Large intestine (tissue), 3 donors: ENCODE measurements around the gene GPATCH2L. TPM values are rescaled to one million over a fixed set of nuclear protein-coding genes. Genes with fewer than 3 reads are reported as not detected.
A peak's percentile ranks its signal among the peaks of the same experiment; 100 is the strongest.

Experiments
- DNase-seq, 2 donors: peaks; one replicate each; pipeline versions ENCODE4 v3.0.0 to v3.0.0-alpha.2; 2013
- H3K27ac ChIP-seq: one replicate; pipeline ENCODE4 v1.5.1; 2013; ENCODE audit warnings: low read length
- H3K27me3 ChIP-seq: 2 replicates; pipeline ENCODE4 v1.6.1; 2013; ENCODE audit warnings: low read length; ENCODE audit not compliant: control insufficient read depth, insufficient read depth
- H3K36me3 ChIP-seq: 2 replicates; pipeline ENCODE4 v1.6.1; 2013; ENCODE audit warnings: low read length; ENCODE audit not compliant: control insufficient read depth, insufficient read depth
- H3K4me1 ChIP-seq: one replicate; pipeline ENCODE4 v1.6.1; 2013; ENCODE audit warnings: low read length; ENCODE audit not compliant: control insufficient read depth, insufficient read depth
- H3K4me3 ChIP-seq: one replicate; pipeline ENCODE4 v1.5.1; 2013; ENCODE audit warnings: low read length
- H3K9me3 ChIP-seq: one replicate; pipeline ENCODE4 v1.6.1; 2013; ENCODE audit warnings: mild to moderate bottlenecking, low read depth, low read length, moderate library complexity; ENCODE audit not compliant: control insufficient read depth
- WGBS: methylation state at CpG from one replicate; pipeline ENCODE4 v1.1.5; 2013; ENCODE audit warnings: low lambda C conversion rate; ENCODE audit not compliant: insufficient coverage; 5-methylcytosine and 5-hydroxymethylcytosine counted together
- polyA plus RNA-seq: library from polyadenylated mRNA; unstranded; fragments of 120-200 nt; gene quantifications from one replicate; pipeline ENCODE4 v1.2.1, GENCODE V29; 2013

Gene GPATCH2L
- polyA plus RNA-seq, 1 donor = 25.2 TPM

DNA sequence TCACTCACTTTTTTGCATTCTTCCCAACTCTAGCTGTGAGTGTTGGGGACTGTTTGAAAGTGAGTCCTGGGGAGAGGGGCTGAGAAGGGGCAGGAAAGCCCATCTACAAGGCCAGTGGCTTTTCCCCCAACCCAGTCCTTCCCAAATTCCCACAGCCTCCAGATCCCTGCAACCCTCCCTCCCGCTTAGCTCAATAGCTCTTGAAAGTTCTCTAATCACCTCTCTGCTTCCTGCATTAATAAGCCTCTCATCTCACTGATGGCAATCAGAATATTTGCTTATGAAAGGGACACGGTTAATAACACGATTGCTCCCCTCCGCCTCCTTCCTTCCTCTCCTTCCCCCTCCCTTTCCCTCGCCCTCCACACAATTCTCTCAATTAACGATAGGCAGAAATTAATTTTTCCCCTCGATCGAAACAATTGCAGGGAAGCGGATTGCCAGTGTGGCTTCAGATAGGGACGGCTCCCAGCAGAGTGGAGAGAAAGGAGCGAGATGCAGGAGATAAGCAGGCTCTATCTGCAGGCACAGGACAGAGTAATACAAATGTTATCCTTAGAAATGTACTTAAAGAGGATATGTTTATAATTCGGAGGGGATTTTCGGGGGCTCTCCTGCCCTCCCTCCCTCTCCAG lies 15.1 kb upstream of the GPATCH2L start:
- DNase-seq = no peak
- H3K27me3 ChIP-seq = peaks cover 83% of the 10 kb centered on the region
- H3K9me3 ChIP-seq = no peaks in the 10 kb centered on the region
- H3K4me3 ChIP-seq = no peak overlapping the region
- H3K4me1 ChIP-seq = no peaks in the 10 kb centered on the region
- WGBS = 0% methylated on average over 2 of the region's 13 CpGs
- H3K36me3 ChIP-seq = no peaks in the 10 kb centered on the region
- no peak overlapping the region for H3K27ac ChIP-seq

DNA sequence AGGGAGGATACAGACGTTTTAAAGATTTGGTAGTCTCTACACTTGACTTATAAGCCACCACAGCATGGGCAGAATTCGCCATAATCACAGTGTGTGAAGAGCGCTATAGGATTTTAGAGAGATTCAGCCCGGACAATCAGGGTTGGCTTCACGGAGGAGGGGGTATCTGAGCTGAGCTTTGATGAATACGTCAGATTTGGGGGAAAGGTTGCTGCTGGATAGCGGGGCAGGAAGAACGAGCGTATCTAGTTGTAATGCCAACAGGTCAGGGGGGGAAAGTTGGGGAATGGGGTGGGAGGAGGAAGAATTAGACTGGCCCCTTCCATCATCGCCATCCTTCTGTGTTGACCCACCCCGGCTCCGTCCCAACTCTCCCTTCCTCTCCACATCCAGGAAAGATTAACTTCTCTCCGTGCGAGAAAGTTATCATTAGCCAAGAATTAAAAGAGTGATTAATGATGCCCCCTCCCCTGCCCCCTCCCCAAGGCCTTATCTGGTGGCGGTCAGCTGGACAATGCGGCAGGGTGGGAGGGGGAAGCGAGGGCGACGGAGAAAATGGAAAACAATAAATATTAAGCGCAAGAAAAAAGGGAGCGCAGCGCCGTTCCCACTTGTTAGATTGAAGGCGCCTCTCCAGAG lies 13.5 kb upstream of the GPATCH2L start:
- Histone ChIP-seq H3K36me3 (no peaks in the 10 kb centered on the region), H3K27ac (no peak overlapping the region), H3K9me3 (no peaks in the 10 kb centered on the region), H3K4me3 (no peak overlapping the region), H3K27me3 (peaks cover 68% of the 10 kb centered on the region), H3K4me1 (no peaks in the 10 kb centered on the region)
- no CpG with 5 or more reads among the region's 24 CpGs for WGBS
- no peak for DNase-seq

DNA sequence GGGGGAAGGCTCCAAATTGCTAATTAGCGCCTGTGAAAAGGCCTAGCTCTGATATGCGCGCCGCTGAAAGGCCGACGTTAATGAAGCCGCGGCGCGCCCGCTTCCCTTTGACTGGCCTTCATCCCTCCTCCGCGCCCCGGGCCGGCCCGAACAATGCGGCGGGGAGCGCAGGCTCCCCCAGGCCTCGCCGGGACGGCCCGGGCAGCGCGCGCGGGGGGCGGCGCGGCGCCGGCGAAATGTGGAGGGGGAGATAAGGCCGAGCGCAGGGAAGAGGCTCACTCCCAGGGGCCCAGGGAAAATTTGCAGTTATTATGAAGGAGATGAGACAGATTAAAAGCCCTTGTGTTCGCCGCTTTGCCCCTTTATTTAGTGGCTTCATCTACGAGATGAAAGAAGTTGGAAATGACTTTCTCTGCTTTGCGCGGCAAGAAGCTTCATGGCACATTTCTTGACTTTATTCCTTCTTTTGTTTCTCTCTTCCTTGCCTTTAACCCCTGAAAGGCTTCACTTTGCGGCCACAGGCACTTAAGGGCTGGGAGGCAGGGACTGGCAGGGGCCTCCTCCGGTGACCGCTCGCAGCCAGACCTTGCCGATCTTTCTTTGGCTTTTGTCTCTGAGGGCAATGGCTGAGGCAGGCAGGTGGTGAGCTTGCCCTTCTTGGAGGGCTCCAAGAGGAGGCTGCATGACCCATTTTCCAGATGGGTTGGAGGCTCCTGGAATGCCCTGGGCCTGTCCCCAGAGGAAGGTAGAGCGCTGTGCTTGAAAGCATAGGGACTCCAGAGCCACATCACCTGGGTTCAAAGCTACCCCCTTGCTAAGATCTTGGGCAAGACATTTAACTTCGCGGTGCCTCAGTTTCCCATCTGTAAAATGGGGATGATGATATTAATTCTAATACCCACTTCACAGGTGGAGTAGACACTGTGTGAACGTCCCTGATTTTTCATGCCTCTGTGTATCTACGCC lies 12.7 kb upstream of the GPATCH2L start:
- Histone ChIP-seq H3K27ac (no peak overlapping the region), H3K4me3 (no peak overlapping the region), H3K4me1 (no peaks in the 10 kb centered on the region), H3K36me3 (no peaks in the 10 kb centered on the region), H3K9me3 (no peaks in the 10 kb centered on the region), H3K27me3 (peaks cover 60% of the 10 kb centered on the region)
- no peak for DNase-seq
- WGBS = 0% methylated on average over 4 of the region's 50 CpGs

DNA sequence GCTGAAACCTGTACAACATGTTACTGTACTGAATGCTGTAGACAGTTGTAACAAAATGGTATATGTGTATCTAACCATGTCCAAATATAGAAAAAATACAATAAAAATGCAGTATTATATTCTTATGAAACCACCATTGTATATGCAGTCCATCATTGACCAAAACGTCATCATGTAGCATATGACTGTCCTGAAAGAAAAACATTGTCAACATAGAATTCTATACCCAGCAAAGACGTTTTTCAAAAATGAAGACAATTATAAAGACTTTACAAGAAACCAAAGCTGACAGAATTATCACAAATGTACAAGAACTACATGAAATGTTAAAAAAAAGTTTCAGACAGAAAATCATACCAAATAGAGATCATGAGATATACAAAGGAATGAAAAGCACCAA lies 8.1 kb upstream of the GPATCH2L start:
- Histone ChIP-seq H3K4me1 (no peaks in the 10 kb centered on the region), H3K27me3 (peaks cover 33% of the 10 kb centered on the region), H3K9me3 (no peaks in the 10 kb centered on the region), H3K27ac (no peak overlapping the region), H3K4me3 (no peak overlapping the region), H3K36me3 (no peaks in the 10 kb centered on the region)
- WGBS = 100% methylated on average over 1 of the region's 2 CpGs
- DNase-seq = no peak

DNA sequence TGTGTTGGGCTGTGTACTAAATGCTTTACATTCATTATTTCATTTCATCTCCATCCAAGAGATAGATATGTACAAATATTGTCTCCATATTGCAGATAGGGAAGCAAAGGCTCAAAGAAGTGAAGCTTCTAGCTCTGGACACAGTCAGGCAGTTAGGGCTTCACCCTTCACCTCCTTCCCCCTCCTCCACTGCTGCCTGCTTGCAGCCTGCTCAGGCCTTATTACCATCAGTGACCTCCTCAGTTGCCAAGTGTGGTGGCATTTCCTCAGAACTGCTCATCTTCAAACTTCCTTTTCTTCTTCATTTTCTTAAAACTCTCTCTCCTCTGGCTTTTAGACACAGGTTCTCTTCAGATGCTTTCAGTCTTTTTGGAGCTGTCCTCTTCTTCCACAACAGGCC lies 4.7 kb upstream of the GPATCH2L start:
- no peak for DNase-seq
- H3K9me3 ChIP-seq = peaks cover 5% of the 10 kb centered on the region
- no peaks in the 10 kb centered on the region for H3K4me1 ChIP-seq

DNA sequence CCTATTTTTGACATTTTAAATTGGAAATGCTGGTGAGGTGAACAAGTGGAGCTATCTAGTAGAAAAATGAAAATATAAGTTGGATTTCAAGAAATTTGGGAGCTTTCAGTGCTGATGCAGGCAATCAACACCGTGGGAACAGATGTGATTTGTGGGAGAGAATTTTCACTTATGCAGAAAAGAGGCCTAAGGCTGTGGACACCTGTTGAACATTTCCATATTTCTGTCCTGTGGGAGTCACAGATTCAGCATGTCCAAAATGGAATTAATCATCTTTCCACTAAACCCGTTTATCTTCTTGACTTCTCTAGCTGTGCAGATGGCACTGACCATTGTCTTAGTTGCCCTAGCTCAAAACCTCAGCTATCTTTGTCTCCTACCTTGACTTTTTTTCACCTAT lies 2.5 kb upstream of the GPATCH2L start:
- H3K4me1 ChIP-seq = peaks cover 2% of the 10 kb centered on the region
- 91% methylated on average over 1 of the region's 2 CpGs for WGBS

More for the DNA sequence above, 4.7 kb upstream of the GPATCH2L start:
- Histone ChIP-seq H3K36me3 (no peaks in the 10 kb centered on the region), H3K4me3 (no peak overlapping the region), H3K27me3 (peaks cover 19% of the 10 kb centered on the region), H3K27ac (no peak overlapping the region)

DNA sequence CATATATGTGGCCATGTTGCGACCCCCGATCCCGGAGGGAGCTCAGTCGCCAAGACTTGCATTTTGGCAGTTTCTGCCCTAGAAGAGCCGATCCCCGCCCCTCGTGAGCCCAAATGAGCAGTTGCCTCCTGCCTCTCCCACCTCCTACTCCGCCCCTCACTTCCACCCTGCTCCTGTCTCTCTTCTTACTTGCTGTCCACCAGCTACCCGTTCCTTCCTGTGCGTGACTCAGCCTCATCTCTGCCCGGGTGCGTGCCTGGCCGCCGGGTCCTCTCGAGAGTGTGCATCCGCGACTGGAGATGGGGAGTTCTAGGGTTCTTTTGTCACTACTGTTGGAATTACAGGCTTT lies 585 bp downstream of the GPATCH2L start:
- Histone ChIP-seq H3K9me3 (peaks cover 6% of the 10 kb centered on the region), H3K27ac (peak overlapping the region; percentile 84), H3K27me3 (peaks cover 8% of the 10 kb centered on the region), H3K4me3 (peak overlapping the region; percentile 100), H3K36me3 (peaks cover 22% of the 10 kb centered on the region), H3K4me1 (peaks cover 4% of the 10 kb centered on the region)
- peak; percentile 51 to 76 for DNase-seq
- WGBS = no CpG with 5 or more reads among the region's 17 CpGs

More for the DNA sequence above, 2.5 kb upstream of the GPATCH2L start:
- Histone ChIP-seq H3K9me3 (peaks cover 6% of the 10 kb centered on the region), H3K27ac (no peak overlapping the region), H3K36me3 (peaks cover 1% of the 10 kb centered on the region), H3K27me3 (peaks cover 19% of the 10 kb centered on the region), H3K4me3 (no peak overlapping the region)
- DNase-seq = no peak

DNA sequence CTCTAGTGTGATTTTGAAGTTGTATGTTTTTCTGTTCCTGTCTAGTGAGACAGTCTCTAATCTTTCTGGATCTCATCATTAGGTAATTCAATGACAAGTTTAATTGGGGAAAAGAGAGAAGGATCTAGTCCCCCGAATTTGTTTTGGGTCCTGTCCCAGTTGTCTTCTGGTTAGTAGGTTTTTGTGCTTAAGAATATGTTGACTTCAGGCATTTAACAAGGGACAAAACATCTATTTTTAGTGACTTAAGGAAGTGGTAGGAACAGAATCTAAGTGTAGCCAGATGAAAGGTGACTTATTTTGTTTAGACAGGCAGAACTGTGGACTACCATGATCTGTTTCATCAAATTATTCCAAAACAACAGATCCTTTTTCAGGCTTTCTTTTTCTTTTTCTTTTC lies 2.2 kb downstream of the GPATCH2L start:
- Histone ChIP-seq H3K9me3 (peaks cover 6% of the 10 kb centered on the region), H3K36me3 (peaks cover 26% of the 10 kb centered on the region), H3K27ac (no peak overlapping the region), H3K4me1 (peaks cover 4% of the 10 kb centered on the region), H3K27me3 (peaks cover 4% of the 10 kb centered on the region), H3K4me3 (no peak overlapping the region)
- WGBS = 100% methylated on average over 1 of the region's 1 CpG
- no peak for DNase-seq

DNA sequence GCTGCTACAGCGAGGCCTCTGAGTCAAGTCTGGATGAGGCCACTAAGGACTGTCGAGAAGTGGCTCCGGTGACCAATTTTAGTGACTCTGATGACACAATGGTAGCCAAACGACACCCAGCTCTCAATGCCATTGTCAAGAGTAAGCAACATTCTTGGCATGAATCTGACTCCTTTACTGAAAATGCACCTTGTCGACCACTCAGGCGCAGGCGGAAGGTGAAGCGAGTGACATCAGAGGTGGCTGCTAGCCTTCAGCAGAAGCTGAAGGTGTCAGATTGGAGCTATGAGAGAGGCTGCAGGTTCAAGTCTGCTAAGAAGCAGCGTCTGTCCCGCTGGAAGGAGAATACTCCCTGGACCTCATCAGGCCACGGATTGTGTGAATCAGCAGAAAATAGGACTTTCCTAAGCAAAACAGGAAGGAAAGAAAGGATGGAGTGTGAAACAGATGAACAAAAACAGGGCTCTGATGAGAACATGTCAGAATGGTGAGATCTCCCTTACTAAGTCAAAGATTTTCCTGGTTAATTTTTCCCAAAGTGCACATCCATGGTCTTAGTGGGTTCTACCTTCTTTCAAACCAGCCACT lies 2.9 kb downstream of the GPATCH2L start:
- H3K9me3 ChIP-seq = peaks cover 6% of the 10 kb centered on the region
- H3K27me3 ChIP-seq = no peaks in the 10 kb centered on the region
- no peak for DNase-seq
- 87% methylated on average over 3 of the region's 11 CpGs for WGBS
- peaks cover 33% of the 10 kb centered on the region for H3K36me3 ChIP-seq
- peaks cover 4% of the 10 kb centered on the region for H3K4me1 ChIP-seq
- H3K4me3 ChIP-seq = no peak overlapping the region
- H3K27ac ChIP-seq = no peak overlapping the region

DNA sequence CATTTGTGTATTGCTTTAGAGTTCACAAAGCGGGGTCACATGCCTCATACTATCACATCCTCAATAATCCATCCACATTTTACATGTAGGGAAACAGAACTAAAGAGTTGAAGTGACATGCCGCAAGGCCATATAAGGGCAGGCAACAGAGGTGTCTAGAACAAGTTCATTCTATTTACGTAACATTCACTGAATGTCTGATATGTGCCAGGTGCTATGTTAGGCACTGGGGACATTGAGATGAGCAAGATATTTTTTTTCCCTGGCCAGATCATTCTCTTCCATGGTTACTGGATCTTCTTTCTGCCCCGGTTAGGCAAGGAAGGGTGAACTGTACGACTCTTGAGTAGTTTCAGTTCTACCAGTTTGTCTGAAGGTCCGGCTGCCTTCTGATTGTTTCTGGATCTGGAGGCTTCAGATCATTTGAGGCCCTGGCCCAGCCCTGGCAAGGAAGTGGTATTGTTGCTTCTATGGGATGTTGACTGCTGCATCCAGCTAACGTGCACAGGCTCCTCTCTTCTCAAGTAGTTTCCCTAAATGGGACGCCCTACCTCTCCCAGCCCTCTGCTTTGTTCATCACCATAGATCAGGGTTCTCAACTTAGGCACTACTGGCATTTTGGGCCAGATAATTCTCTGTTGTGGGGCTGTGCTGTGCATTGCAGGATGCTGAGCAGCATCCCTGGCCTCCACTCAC lies 12.1 kb downstream of the GPATCH2L start:
- H3K9me3 ChIP-seq = no peaks in the 10 kb centered on the region
- no peaks in the 10 kb centered on the region for H3K4me1 ChIP-seq
- H3K4me3 ChIP-seq = no peak overlapping the region
- H3K36me3 ChIP-seq = peaks cover 38% of the 10 kb centered on the region
- no CpG with 5 or more reads among the region's 8 CpGs for WGBS
- H3K27me3 ChIP-seq = no peaks in the 10 kb centered on the region
- no peak for DNase-seq
- no peak overlapping the region for H3K27ac ChIP-seq
